PC-3 (cell line): ENCODE measurements around the gene NFIX. TPM values are rescaled to one million over a fixed set of nuclear protein-coding genes. Genes with fewer than 3 reads are reported as not detected.
A peak's percentile ranks its signal among the peaks of the same experiment; 100 is the strongest.

ENCODE experiments used
- ATAC-seq: fragments of 200-7000 bp; cut with Tn5 transposase; 2 replicates; pipeline ENCODE4 v1.9.1; 2020; ENCODE audit warnings: mild to moderate bottlenecking, moderate library complexity
- BruUV-seq: library from RNA; stranded (reverse); fragments of 400-500 nt; replicated peaks from 2 replicates; lab custom pipeline; 2021; lab: Mats Ljungman, UMichigan
- CTCF ChIA-PET: fragments of 300-600 bp; sonication (Branson Sonifier 250); formaldehyde crosslinking; loops from one replicate; lab custom pipeline; 2022; ENCODE audit warnings: antibody characterized with exemption; lab: Charles Lee
- POLR2A ChIA-PET: fragments of 300-600 bp; sonication (Branson Sonifier 250); formaldehyde crosslinking; loops from one replicate; lab custom pipeline; 2022; ENCODE audit warnings: antibody characterized with exemption; ENCODE audit not compliant: unreplicated experiment; lab: Charles Lee
- DNase-seq: peaks from one replicate; pipeline ENCODE4 v3.0.0-alpha.2; 2015
- H2AFZ ChIP-seq: fragments of 300-600 bp; sonication (generic); 2 replicates; pipeline ENCODE4 v1.6.0; 2016; ENCODE audit warnings: antibody characterized with exemption, low read length
- H3F3A ChIP-seq: fragments of 300-600 bp; sonication (generic); one replicate; pipeline ENCODE4 v1.6.0; 2017; ENCODE audit warnings: antibody characterized with exemption, low read length, control low read depth, mild to moderate bottlenecking; ENCODE audit not compliant: unreplicated experiment
- H3K27ac ChIP-seq: fragments of 300-600 bp; sonication (generic); 2 replicates; pipeline ENCODE4 v1.5.1; 2016; ENCODE audit warnings: mild to moderate bottlenecking, low read length
- H3K27me3 ChIP-seq: fragments of 300-600 bp; sonication (generic); 2 replicates; pipeline ENCODE4 v1.6.1; 2016; ENCODE audit warnings: low read length, mixed read lengths
- H3K36me3 ChIP-seq: fragments of 300-600 bp; sonication (generic); 2 replicates; pipeline ENCODE4 v1.6.1; 2016; ENCODE audit warnings: low read depth, mixed run types, low read length, mixed read lengths
- H3K4me1 ChIP-seq: fragments of 300-600 bp; sonication (generic); 2 replicates; pipeline ENCODE4 v1.5.1; 2016; ENCODE audit warnings: low read length; ENCODE audit not compliant: insufficient read depth
- H3K4me2 ChIP-seq: fragments of 300-600 bp; sonication (generic); 2 replicates; pipeline ENCODE4 v1.6.0; 2016; ENCODE audit warnings: low read length
- H3K4me3 ChIP-seq: fragments of 300-600 bp; sonication (generic); 2 replicates; pipeline ENCODE4 v1.5.1; 2016; ENCODE audit warnings: mild to moderate bottlenecking, low read length, mixed read lengths
- H3K79me2 ChIP-seq: fragments of 300-600 bp; sonication (generic); 2 replicates; pipeline ENCODE4 v1.6.1; 2017; ENCODE audit warnings: low read length, mixed read lengths
- H3K9ac ChIP-seq: fragments of 300-600 bp; sonication (generic); 2 replicates; pipeline ENCODE4 v1.6.0; 2016; ENCODE audit warnings: mild to moderate bottlenecking, low read length
- H3K9me2 ChIP-seq: fragments of 300-600 bp; sonication (generic); replicated peaks from 2 replicates; pipeline ENCODE4 v1.6.1; 2016; ENCODE audit warnings: mixed run types, low read length, mixed read lengths
- H3K9me3 ChIP-seq: fragments of 300-600 bp; sonication (generic); 2 replicates; pipeline ENCODE4 v1.6.1; 2016; ENCODE audit warnings: low read length, mixed read lengths
- H4K20me1 ChIP-seq: fragments of 300-600 bp; sonication (generic); 2 replicates; pipeline ENCODE4 v1.6.1; 2016; ENCODE audit warnings: low read length, mixed read lengths
- CTCF ChIP-seq: fragments of 300-600 bp; sonication (generic); conservative IDR thresholded peaks from 2 replicates; pipeline ENCODE4 v1.5.1; 2017; ENCODE audit warnings: antibody characterized with exemption, low read depth, mild to moderate bottlenecking, low read length
- EZH2 ChIP-seq: fragments of 300-600 bp; sonication (generic); IDR thresholded peaks from one replicate; pipeline ENCODE4 v1.6.1; 2017; ENCODE audit warnings: antibody characterized with exemption, mild to moderate bottlenecking, low read length; ENCODE audit not compliant: unreplicated experiment
- EZH2phosphoT487 ChIP-seq: fragments of 300-600 bp; sonication (generic); IDR thresholded peaks from 2 replicates; pipeline ENCODE4 v1.6.1; 2018; ENCODE audit warnings: mild to moderate bottlenecking, antibody characterized with exemption, low read length, borderline replicate concordance
- intact Hi-C: fragments of 100-400 bp; cut with micrococcal nuclease; formaldehyde crosslinking; loops from 2 replicates; pipeline ENCODE4 v1.9.0; 2023
- total RNA-seq: library from RNA; depleted of rRNA; stranded (reverse); fragments of >200 nt; gene quantifications from 2 replicates; pipeline ENCODE4 v1.2.3, GENCODE V29; 2014

The NFIX gene
- total RNA-seq, 1 experiment from 2014 or later = 43.3 TPM

GRCh38 chr19:13018035-13018914 is 23.0 kb downstream of the NFIX start:
- Histone ChIP-seq H3K9me3 (no peaks in the 10 kb centered on the region), H3K4me2 (peak overlapping the region; percentile 92), H3K9ac (peak overlapping the region; percentile 86), H3K4me3 (peak overlapping the region; percentile 56), H3K27me3 (no peaks in the 10 kb centered on the region), H3K36me3 (no peaks in the 10 kb centered on the region), H2AFZ (peak overlapping the region; percentile 52), H3K4me1 (peaks cover 76% of the 10 kb centered on the region), H3K27ac (peak overlapping the region; percentile 50), H4K20me1 (no peaks in the 10 kb centered on the region), H3K9me2 (no peaks in the 10 kb centered on the region), H3K79me2 (peaks cover 94% of the 10 kb centered on the region), H3F3A (peaks cover 5% of the 10 kb centered on the region)
- TF ChIP-seq EZH2 = no peak
- TF ChIP-seq EZH2phosphoT487 = no peak
- TF ChIP-seq CTCF = no peak
- peak; percentile 2; the same call in 1 of the 2 replicates for ATAC-seq
- POLR2A ChIA-PET = interaction anchor here (0.6 kb wide), 1 partner anchor 37 kb away, joined by 3 read pairs; no protein-coding TSS in a partner anchor
- BruUV-seq = no TSS peak
- CTCF ChIA-PET = interaction anchor here (1.5 to 1.8 kb wide), 2 partner anchors 14 to 16 kb away, joined by 6 read pairs; no protein-coding TSS in a partner anchor
- intact Hi-C loops = loop anchor here (5.0 kb wide), 1 partner anchor 36 kb away; no protein-coding TSS in a partner anchor
- DNase-seq = peak; percentile 58

- no peaks in the 10 kb centered on the region for H3K36me3 ChIP-seq
- H3F3A ChIP-seq = peaks cover 5% of the 10 kb centered on the region
- CTCF ChIA-PET = no interaction called here
- H3K4me1 ChIP-seq = peaks cover 73% of the 10 kb centered on the region
- no peaks in the 10 kb centered on the region for H4K20me1 ChIP-seq
- BruUV-seq = no TSS peak
- peak overlapping the region; percentile 92; the same call in 1 of the 2 replicates for H3K4me2 ChIP-seq
- ATAC-seq (no peak), DNase-seq (no peak)
- no peak overlapping the region for H3K4me3 ChIP-seq
- no peak overlapping the region; the same call in 1 of the 2 replicates for H3K9ac ChIP-seq
- H3K9me2 ChIP-seq = no peaks in the 10 kb centered on the region
- peaks cover 93% of the 10 kb centered on the region for H3K79me2 ChIP-seq
- H3K27me3 ChIP-seq = no peaks in the 10 kb centered on the region
- H2AFZ ChIP-seq = peak overlapping the region; percentile 7; the same call in 1 of the 2 replicates
- H3K9me3 ChIP-seq = no peaks in the 10 kb centered on the region
- intact Hi-C loops = loop anchor here (5.0 kb wide), 1 partner anchor 37 kb away; no protein-coding TSS in a partner anchor
- POLR2A ChIA-PET = no interaction called here
- H3K27ac ChIP-seq = 0 out of 2 replicates have a peak overlapping the region, but pooled peaks have one; percentile 50
- TF ChIP-seq CTCF = no peak
- TF ChIP-seq EZH2phosphoT487 = no peak
- TF ChIP-seq EZH2 = no peak
These were observed 24.1 kb downstream of the NFIX start for GRCh38 chr19:13019332-13019731.
